Measurements from ENCODE around the gene NFATC3. TPM values are rescaled to one million over a fixed set of nuclear protein-coding genes. Genes with fewer than 3 reads are reported as not detected.

The NFATC3 gene
- total RNA-seq, 1 experiment from 2014 or later = 37.2 TPM

DNA sequence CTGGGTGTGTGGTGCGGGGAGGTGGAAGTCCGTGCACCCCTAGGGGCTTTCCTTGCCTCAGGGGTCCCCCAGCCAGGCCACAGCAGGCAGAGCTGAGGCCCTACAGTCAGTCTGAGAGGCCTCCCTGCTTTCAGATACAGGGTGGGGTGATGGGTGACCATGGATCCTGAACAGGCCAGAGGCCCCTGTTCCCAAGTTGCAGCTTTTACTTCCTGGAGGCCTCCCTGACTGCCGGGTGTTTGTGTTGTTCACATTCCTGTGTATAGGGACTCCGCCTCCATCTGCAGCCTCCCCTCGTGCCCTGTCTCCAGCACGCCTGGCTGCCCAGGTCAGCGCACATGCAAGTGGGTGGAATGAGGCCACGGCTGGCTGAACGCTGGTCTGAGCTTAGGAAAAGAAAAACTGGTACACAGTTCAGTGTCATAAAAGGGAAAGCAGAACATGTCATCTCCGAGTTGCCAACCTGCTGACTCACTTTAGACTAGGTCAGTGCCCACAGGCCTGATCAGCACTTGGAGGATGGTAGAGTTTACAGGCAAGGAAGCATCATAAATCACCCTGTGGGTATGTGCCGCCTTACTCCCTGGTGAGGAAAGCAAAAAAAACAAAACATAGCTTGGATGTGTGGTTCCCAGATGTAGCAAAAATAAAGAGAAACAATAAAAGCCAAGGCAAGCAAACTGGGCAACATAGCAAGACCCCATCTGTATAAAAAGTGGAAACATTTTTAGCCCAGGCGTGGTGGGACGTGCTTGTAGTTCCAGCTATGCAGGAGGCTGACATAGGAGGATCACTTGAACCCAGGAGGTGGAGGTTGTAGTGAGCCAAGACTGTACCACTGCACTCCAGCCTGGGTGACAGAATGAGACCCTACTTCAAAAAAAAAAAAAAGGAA lies 173.0 kb downstream of the NFATC3 start:
- Histone ChIP-seq H3K27me3 (ENCODE audit: insufficient read depth, low read depth) (no peaks in the 10 kb centered on the region), H3K4me1 (replicated peaks; ENCODE audit: insufficient read depth) (peaks cover 29% of the 10 kb centered on the region), H3K36me3 (ENCODE audit: low read depth) (no peaks in the 10 kb centered on the region), H3K4me3 (no peak overlapping the region), H3K27ac (peak overlapping the region; percentile 73), H3K79me2 (ENCODE audit: low read depth) (peaks cover under 1% of the 10 kb centered on the region; the same call in 1 of the 2 replicates), H3F3A (ENCODE audit: insufficient read depth, low read depth) (peaks cover 34% of the 10 kb centered on the region), H3K9me2 (ENCODE audit: insufficient read depth) (no peaks in the 10 kb centered on the region), H3K9me3 (ENCODE audit: insufficient read depth, low read depth) (no peaks in the 10 kb centered on the region), H2AFZ (no peak overlapping the region; the same call in 1 of the 2 replicates), H3K4me2 (peak overlapping the region; percentile 58), H4K20me1 (ENCODE audit: insufficient read depth) (no peaks in the 10 kb centered on the region)
- ChIA-PET CTCF (interaction anchor here (0.5 to 1.2 kb wide), 5 partner anchors 11 to 184 kb away, joined by 3 to 5 read pairs (median 3); no protein-coding TSS in a partner anchor), POLR2A (ENCODE audit: unreplicated experiment) (interaction anchor here (0.6 kb wide), 2 partner anchors 21 to 129 kb away, joined by 7 read pairs; no protein-coding TSS in a partner anchor)
- intact Hi-C loops (cut with micrococcal nuclease; ENCODE audit: unreplicated experiment) = loop anchor here (1.0 kb wide), 1 partner anchor 21 kb away; no protein-coding TSS in a partner anchor
- peak; percentile 80 to 96 for DNase-seq
- TF ChIP-seq CTCF (conservative IDR thresholded peaks at IDR 0.05) (no peak), EZH2 (IDR thresholded peaks at IDR 0.05; ENCODE audit: low read depth) (no peak)
- no TSS peak for BruUV-seq (replicated peaks)

- Histone ChIP-seq H3K27ac (no peak overlapping the region), H3F3A (ENCODE audit: insufficient read depth, low read depth) (peaks cover 43% of the 10 kb centered on the region), H3K9me2 (ENCODE audit: insufficient read depth) (no peaks in the 10 kb centered on the region), H3K79me2 (ENCODE audit: low read depth) (peaks cover 7% of the 10 kb centered on the region; the same call in 1 of the 2 replicates), H3K36me3 (ENCODE audit: low read depth) (no peaks in the 10 kb centered on the region), H3K4me3 (no peak overlapping the region), H3K4me1 (replicated peaks; ENCODE audit: insufficient read depth) (peaks cover 33% of the 10 kb centered on the region), H4K20me1 (ENCODE audit: insufficient read depth) (no peaks in the 10 kb centered on the region), H3K9me3 (ENCODE audit: insufficient read depth, low read depth) (no peaks in the 10 kb centered on the region), H3K27me3 (ENCODE audit: insufficient read depth, low read depth) (no peaks in the 10 kb centered on the region), H3K4me2 (no peak overlapping the region), H2AFZ (no peak overlapping the region)
- ChIA-PET POLR2A (ENCODE audit: unreplicated experiment) (interaction anchor here (0.6 kb wide), 1 partner anchor 22 kb away, joined by 7 read pairs; no protein-coding TSS in a partner anchor), CTCF (no interaction called here)
- BruUV-seq (replicated peaks) = no TSS peak
- intact Hi-C loops (cut with micrococcal nuclease; ENCODE audit: unreplicated experiment) = no loop called here
- TF ChIP-seq CTCF (conservative IDR thresholded peaks at IDR 0.05) (no peak), EZH2 (IDR thresholded peaks at IDR 0.05; ENCODE audit: low read depth) (no peak)
- no peak for DNase-seq
Measured at GRCh38 chr16:68259007-68259825, 174.0 kb downstream of the NFATC3 start.

- H3K36me3 ChIP-seq (ENCODE audit: low read depth) = peaks cover 8% of the 10 kb centered on the region; the same call in 1 of the 2 replicates
- H3K27ac ChIP-seq = peak overlapping the region; percentile 89
- H2AFZ ChIP-seq = peak overlapping the region; percentile 87
- H3K4me3 ChIP-seq = peak overlapping the region; percentile 86
- no peaks in the 10 kb centered on the region for H3K9me2 ChIP-seq (ENCODE audit: insufficient read depth)
- peaks cover 35% of the 10 kb centered on the region for H3K79me2 ChIP-seq (ENCODE audit: low read depth)
- DNase-seq = no peak
- TF ChIP-seq EZH2 (IDR thresholded peaks at IDR 0.05; ENCODE audit: low read depth) = no peak
- no peak for TF ChIP-seq CTCF (conservative IDR thresholded peaks at IDR 0.05)
- intact Hi-C loops (cut with micrococcal nuclease; ENCODE audit: unreplicated experiment) = no loop called here
- H3K4me1 ChIP-seq (replicated peaks; ENCODE audit: insufficient read depth) = peaks cover 37% of the 10 kb centered on the region
- peak overlapping the region; percentile 93 for H3K4me2 ChIP-seq
- POLR2A ChIA-PET (ENCODE audit: unreplicated experiment) = interaction anchor here (1.9 kb wide), 1 partner anchor 27 kb away, joined by 6 read pairs; the partner anchor contains the start of gene ESRP2
- no TSS peak for BruUV-seq (replicated peaks)
- CTCF ChIA-PET = interaction anchor here (0.5 to 1.1 kb wide), 6 partner anchors 45 to 996 kb away, joined by 5 to 11 read pairs (median 8); partner anchors contain the start of genes PRMT7 and SLC7A6OS
- H3K9me3 ChIP-seq (ENCODE audit: insufficient read depth, low read depth) = no peaks in the 10 kb centered on the region
- H3F3A ChIP-seq (ENCODE audit: insufficient read depth, low read depth) = peaks cover 42% of the 10 kb centered on the region
- peaks cover 15% of the 10 kb centered on the region; the same call in 1 of the 2 replicates for H4K20me1 ChIP-seq (ENCODE audit: insufficient read depth)
- H3K27me3 ChIP-seq (ENCODE audit: insufficient read depth, low read depth) = no peaks in the 10 kb centered on the region
Measured at GRCh38 chr16:68263559-68264127, 178.5 kb downstream of the NFATC3 start.

Data from PC-9 (cell line).